HG03565 (cell line): Measurements from ENCODE around the gene SLC28A2.
"Not testable (repeated sequence)": the region's sequence is repeated elsewhere in the genome, so short reads cannot be mapped to it uniquely, and the experiment has no call there.

Experiments
- ATAC-seq: cut with Tn5 transposase; IDR thresholded peaks from one replicate; pipeline ENCODE4 v1.9.1; 2021; ENCODE audit warnings: mild to moderate bottlenecking, moderate library complexity; ENCODE audit not compliant: unreplicated experiment

The SLC28A2 gene, protein sequence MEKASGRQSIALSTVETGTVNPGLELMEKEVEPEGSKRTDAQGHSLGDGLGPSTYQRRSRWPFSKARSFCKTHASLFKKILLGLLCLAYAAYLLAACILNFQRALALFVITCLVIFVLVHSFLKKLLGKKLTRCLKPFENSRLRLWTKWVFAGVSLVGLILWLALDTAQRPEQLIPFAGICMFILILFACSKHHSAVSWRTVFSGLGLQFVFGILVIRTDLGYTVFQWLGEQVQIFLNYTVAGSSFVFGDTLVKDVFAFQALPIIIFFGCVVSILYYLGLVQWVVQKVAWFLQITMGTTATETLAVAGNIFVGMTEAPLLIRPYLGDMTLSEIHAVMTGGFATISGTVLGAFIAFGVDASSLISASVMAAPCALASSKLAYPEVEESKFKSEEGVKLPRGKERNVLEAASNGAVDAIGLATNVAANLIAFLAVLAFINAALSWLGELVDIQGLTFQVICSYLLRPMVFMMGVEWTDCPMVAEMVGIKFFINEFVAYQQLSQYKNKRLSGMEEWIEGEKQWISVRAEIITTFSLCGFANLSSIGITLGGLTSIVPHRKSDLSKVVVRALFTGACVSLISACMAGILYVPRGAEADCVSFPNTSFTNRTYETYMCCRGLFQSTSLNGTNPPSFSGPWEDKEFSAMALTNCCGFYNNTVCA

GRCh38 chr15:45251888-45252287 lies at the start of gene SLC28A2:
TSS of gene SLC28A2 (plus strand) at chr15:45252234. CDS start at chr15:45253216, 982 bp downstream.
- no peak for ATAC-seq

DNA sequence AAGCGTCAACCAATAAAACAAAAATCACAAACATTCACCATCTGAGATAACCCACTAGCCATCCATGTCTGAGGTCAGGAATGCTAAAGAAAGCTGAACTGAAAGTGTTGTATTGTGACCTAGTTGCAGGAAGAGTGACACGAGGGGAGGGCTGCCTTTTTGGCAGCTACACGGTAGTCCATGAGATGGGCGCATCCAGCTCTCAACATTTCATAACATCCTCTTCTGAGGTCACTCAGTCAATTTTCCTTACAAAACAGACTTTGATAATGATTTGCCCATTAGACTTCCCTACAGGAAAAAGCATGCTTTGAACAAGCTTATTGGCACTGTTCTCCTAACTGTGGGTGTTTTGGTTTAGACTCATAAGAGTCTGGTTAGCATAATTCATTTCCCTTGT lies 48.9 kb upstream of the SLC28A2 start:
- ATAC-seq, result no peak

DNA sequence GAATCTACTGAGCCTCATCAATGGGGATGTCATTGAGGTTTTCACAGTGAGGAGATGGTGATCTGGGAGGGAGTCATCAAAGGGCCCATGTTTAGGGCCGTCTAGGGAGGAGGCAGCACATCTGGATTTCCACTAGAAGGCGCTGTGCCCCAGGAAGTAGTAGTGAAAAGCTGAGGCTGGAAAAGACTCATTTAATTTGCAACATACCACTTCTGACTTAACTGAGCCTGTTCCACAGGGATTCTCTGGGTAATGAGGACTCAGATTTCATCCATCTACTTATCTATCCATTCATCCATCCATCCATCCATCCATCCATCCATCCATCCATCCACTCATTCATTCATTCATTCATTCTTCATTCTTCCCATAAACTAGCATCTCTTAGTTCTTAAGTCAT lies 46.8 kb upstream of the SLC28A2 start:
- no peak for ATAC-seq

DNA sequence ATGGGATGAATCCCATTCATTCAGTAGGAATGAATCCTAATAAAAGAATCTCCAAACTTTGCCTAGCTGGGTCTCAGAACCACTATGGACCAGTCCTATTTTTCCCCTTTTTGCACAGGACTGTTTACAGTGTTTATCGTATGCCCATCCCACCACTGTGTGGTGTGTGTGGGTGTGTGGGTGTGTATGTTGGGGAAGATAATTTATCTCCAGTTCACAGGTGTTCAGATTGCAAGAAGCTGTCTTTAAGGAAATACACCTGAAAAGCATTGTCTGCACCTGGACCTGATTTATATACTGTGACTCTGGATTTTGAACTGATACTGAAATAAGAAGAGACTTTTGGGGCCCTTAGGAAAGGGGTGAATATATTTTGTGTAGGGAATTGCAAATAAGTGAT lies 39.5 kb upstream of the SLC28A2 start:
- no peak for ATAC-seq

- ATAC-seq, result no peak
Measured at GRCh38 chr15:45221053-45221599, 30.9 kb upstream of the SLC28A2 start.

DNA sequence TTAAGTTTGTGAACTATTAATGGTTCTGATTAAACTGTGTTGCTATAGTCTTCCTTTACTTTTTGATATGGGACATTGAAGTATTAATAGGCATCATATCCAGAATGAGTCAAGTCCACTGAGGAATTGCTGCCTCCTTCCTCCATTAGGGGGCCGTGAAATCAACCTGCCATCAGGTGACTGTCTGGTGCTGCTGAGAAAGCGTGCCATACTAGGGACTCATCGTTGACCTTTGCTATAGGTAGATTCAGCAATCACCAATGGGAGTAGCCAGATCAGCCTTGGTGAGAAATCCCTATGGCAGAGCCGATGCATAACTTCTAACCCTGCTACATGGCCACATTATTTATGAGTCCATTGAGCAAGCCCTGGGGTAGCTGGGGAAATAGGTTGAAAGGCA lies 30.1 kb upstream of the SLC28A2 start:
- ATAC-seq, result no peak

DNA sequence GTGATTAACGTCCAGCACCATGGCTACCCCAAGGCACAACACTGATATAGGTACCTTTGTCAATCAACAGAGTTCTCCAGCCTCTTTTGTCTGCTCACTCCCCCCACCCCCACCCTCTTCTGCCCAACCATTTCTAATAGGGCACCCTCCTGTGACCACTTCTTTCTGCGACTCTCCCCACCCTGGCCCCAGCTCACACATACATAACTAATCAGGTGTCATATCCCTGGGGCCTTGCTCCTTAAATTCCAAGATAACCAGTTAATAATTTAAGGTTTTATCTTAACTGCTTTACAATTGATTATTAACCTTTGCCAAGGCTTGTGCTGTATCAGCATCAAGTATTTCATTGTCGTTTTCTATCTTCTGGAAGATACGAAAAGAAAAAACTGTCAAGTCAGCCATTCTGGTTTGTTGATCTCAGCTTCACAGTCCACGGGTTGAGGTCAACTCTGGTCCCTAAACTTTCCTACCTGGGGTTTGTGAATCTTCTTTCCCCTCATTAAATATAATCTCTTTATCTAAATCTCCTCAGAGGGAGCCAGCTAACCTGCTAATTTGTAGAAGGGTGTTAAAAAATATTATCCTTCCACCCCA lies 27.3 kb upstream of the SLC28A2 start:
- no peak for ATAC-seq

GRCh38 chr15:45225506-45226273 lies 26.3 kb upstream of the SLC28A2 start:
- no peak for ATAC-seq

DNA sequence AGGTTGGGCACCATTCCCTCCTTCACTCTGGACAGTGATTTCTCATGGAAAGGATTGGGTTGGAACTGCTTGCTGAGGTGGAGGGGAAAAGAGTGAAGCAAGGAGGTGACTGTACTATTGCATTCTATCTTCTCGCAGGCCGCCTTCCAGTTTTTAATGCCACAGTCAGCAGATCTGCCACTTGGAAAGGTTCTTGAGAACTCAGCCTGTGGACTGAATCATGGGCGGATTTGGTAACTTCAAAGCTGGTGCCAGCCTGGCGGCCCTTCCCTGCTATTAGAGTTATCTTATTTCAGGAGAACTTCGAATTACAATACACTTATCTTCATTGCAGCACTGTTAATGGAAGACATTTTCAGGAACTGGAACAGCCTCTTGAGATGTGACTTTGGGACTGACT lies 23.1 kb upstream of the SLC28A2 start:
- no peak for ATAC-seq

GRCh38 chr15:45230245-45230965 lies 21.6 kb upstream of the SLC28A2 start:
- no peak for ATAC-seq

GRCh38 chr15:45231132-45231531 lies 20.9 kb upstream of the SLC28A2 start:
- no peak for ATAC-seq

- no peak for ATAC-seq
Measured at GRCh38 chr15:45231864-45232562, 20.0 kb upstream of the SLC28A2 start.

GRCh38 chr15:45234562-45235235 lies 17.3 kb upstream of the SLC28A2 start:
- no peak for ATAC-seq

DNA sequence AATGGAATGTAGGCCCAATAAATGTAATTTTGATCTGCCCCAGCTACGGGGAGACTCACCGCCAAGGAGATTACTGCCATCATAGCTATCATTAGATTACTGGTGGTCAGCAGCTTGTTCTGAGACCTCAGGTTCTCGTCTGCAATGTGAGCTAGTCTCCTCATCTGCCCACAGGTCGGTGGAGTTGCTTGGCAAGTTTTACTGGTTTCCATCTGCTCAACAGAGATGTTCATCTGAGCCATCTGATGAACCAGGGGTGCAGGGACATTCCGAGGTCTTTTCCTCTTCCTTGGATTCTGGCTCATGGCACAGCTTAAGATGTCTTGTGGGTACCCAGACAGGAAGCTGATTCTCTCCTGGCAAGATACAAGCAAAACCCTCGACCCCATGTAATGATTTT lies 15.2 kb upstream of the SLC28A2 start:
- ATAC-seq, result not testable (repeated sequence)

GRCh38 chr15:45242289-45242688 lies 9.7 kb upstream of the SLC28A2 start:
- no peak for ATAC-seq

DNA sequence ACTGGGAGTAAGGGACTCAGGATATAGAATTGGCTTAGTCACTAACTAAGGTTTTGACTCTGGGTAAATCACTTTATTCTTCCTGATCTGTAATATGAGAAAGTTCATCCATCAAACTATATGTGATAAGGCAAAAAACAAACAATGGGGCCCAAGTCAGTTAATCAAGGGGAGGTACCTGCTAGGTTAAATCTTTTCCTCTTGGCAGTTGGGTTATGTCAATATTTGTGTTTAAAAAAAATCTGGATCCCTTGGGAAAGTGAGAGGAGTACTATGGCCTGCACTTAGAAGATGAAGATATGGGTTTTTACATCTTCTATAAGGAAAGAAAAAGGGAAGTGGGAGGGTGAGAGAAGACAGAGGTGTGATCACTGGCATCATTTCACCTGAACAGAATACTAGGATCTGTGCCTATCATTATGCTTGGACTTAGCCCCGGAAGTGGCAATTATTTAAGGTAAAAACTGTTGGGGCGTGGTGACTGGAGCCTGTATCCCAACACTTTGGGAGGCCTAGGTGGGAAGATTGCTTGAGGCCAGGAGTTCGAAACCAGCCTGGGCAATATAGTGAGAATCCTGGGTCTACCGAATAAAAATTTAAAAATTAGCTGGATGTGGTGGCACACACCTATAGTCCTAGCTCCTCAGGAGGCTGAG lies 2.8 kb upstream of the SLC28A2 start:
- ATAC-seq, result no peak

DNA sequence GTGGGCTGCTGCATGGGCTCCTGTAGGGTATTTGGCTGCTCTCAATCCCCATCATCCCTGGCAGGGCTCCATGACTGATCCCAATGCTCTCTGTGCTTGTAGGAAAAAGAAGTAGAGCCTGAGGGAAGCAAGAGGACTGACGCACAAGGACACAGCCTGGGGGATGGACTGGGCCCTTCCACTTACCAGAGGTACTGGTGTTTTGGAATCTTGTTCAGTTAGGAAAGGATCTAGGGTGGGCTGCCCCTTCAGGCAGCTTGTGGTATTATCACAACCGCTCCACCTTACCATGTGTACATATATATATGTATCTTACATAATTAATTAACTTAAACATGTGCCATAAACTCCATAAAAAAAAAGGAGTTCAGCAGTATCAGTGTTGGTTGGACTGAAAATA lies 1.3 kb downstream of the SLC28A2 start:
- ATAC-seq, result no peak

- no peak for ATAC-seq
Measured at GRCh38 chr15:45254405-45254804, 2.4 kb downstream of the SLC28A2 start.

DNA sequence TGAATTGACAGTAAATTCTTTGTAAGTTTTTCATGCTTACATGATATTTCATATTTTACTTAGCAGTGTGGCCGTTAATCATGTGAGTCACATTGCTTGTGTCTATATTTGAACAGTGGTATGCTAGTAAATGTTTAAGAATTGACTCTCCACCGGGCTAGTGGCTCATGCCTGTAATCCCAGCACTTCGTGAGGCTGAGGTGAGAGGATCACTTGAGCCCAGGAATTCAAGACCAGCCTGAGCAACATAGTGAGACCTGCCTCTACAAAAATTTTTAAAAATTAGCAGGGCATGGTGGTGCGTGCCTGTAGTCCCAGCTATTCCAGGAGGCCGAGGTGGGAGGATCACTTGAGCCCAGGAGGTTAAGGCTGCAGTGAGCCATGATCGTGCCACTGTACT lies 2.8 kb downstream of the SLC28A2 start:
- ATAC-seq, result not testable (repeated sequence)
